Measurements from ENCODE around the gene SUPT3H. TPM values are rescaled to one million over a fixed set of nuclear protein-coding genes. Genes with fewer than 3 reads are reported as not detected.
A peak's percentile ranks its signal among the peaks of the same experiment; 100 is the strongest.

The SUPT3H gene
- polyA plus RNA-seq, 1 donor, result 12.0 TPM

GRCh38 chr6:45092135-45092534 lies 285.6 kb downstream of the SUPT3H start:
- no CpG with 5 or more reads among the region's 3 CpGs for WGBS (ENCODE audit: insufficient coverage, low lambda C conversion rate)

GRCh38 chr6:45086360-45087084 lies 291.2 kb downstream of the SUPT3H start:
- no peaks in the 10 kb centered on the region for H3K27me3 ChIP-seq (ENCODE audit: control insufficient read depth, insufficient read depth, low read length)
- no peak for DNase-seq
- WGBS (ENCODE audit: insufficient coverage, low lambda C conversion rate), result 78% methylated on average over 3 of the region's 5 CpGs
- no peak overlapping the region for H3K27ac ChIP-seq (ENCODE audit: low read length)
- H3K4me3 ChIP-seq (ENCODE audit: low read length), result no peak overlapping the region
- H3K4me1 ChIP-seq (ENCODE audit: control insufficient read depth, insufficient read depth, low read length), result no peaks in the 10 kb centered on the region
- no peaks in the 10 kb centered on the region for H3K9me3 ChIP-seq (ENCODE audit: control insufficient read depth, low read depth, low read length)
- no peaks in the 10 kb centered on the region for H3K36me3 ChIP-seq (ENCODE audit: control insufficient read depth, insufficient read depth, low read length)

More at GRCh38 chr6:45092135-45092534, 285.6 kb downstream of the SUPT3H start:
- no peaks in the 10 kb centered on the region for H3K27me3 ChIP-seq (ENCODE audit: control insufficient read depth, insufficient read depth, low read length)
- DNase-seq, result no peak
- no peaks in the 10 kb centered on the region for H3K4me1 ChIP-seq (ENCODE audit: control insufficient read depth, insufficient read depth, low read length)
- no peaks in the 10 kb centered on the region for H3K9me3 ChIP-seq (ENCODE audit: control insufficient read depth, low read depth, low read length)
- H3K4me3 ChIP-seq (ENCODE audit: low read length), result no peak overlapping the region
- H3K36me3 ChIP-seq (ENCODE audit: control insufficient read depth, insufficient read depth, low read length), result no peaks in the 10 kb centered on the region
- no peak overlapping the region for H3K27ac ChIP-seq (ENCODE audit: low read length)

- H3K4me1 ChIP-seq (ENCODE audit: control insufficient read depth, insufficient read depth, low read length), result no peaks in the 10 kb centered on the region
- 80% methylated on average over 1 of the region's 3 CpGs for WGBS (ENCODE audit: insufficient coverage, low lambda C conversion rate)
- H3K4me3 ChIP-seq (ENCODE audit: low read length), result no peak overlapping the region
- no peak overlapping the region for H3K27ac ChIP-seq (ENCODE audit: low read length)
- H3K27me3 ChIP-seq (ENCODE audit: control insufficient read depth, insufficient read depth, low read length), result no peaks in the 10 kb centered on the region
- no peak for DNase-seq
- no peaks in the 10 kb centered on the region for H3K36me3 ChIP-seq (ENCODE audit: control insufficient read depth, insufficient read depth, low read length)
- peaks cover 2% of the 10 kb centered on the region for H3K9me3 ChIP-seq (ENCODE audit: control insufficient read depth, low read depth, low read length)
Measured at GRCh38 chr6:45084257-45084656, 293.5 kb downstream of the SUPT3H start.

- WGBS (ENCODE audit: insufficient coverage, low lambda C conversion rate), result 71% methylated on average over 1 of the region's 1 CpG
- Histone ChIP-seq H3K27ac (ENCODE audit: low read length) (no peak overlapping the region), H3K36me3 (ENCODE audit: control insufficient read depth, insufficient read depth, low read length) (no peaks in the 10 kb centered on the region), H3K9me3 (ENCODE audit: control insufficient read depth, low read depth, low read length) (peaks cover 21% of the 10 kb centered on the region), H3K27me3 (ENCODE audit: control insufficient read depth, insufficient read depth, low read length) (no peaks in the 10 kb centered on the region), H3K4me1 (ENCODE audit: control insufficient read depth, insufficient read depth, low read length) (no peaks in the 10 kb centered on the region), H3K4me3 (ENCODE audit: low read length) (no peak overlapping the region)
- no peak for DNase-seq
Measured at GRCh38 chr6:45082091-45082490, 295.6 kb downstream of the SUPT3H start.

- peaks cover 21% of the 10 kb centered on the region for H3K9me3 ChIP-seq (ENCODE audit: control insufficient read depth, low read depth, low read length)
- no peaks in the 10 kb centered on the region for H3K27me3 ChIP-seq (ENCODE audit: control insufficient read depth, insufficient read depth, low read length)
- no peak overlapping the region for H3K4me3 ChIP-seq (ENCODE audit: low read length)
- DNase-seq, result no peak
- H3K4me1 ChIP-seq (ENCODE audit: control insufficient read depth, insufficient read depth, low read length), result no peaks in the 10 kb centered on the region
- no peak overlapping the region for H3K27ac ChIP-seq (ENCODE audit: low read length)
- WGBS (ENCODE audit: insufficient coverage, low lambda C conversion rate), result 83% methylated on average over 1 of the region's 1 CpG
- no peaks in the 10 kb centered on the region for H3K36me3 ChIP-seq (ENCODE audit: control insufficient read depth, insufficient read depth, low read length)
Measured at GRCh38 chr6:45081634-45082033, 296.1 kb downstream of the SUPT3H start.

- H3K4me3 ChIP-seq (ENCODE audit: low read length), result no peak overlapping the region
- no peaks in the 10 kb centered on the region for H3K4me1 ChIP-seq (ENCODE audit: control insufficient read depth, insufficient read depth, low read length)
- no peaks in the 10 kb centered on the region for H3K27me3 ChIP-seq (ENCODE audit: control insufficient read depth, insufficient read depth, low read length)
- DNase-seq, result no peak
- whole genome bisulfite sequencing (ENCODE audit: insufficient coverage, low lambda C conversion rate), result 96% methylated on average over 3 of the region's 3 CpGs
- peaks cover 21% of the 10 kb centered on the region for H3K9me3 ChIP-seq (ENCODE audit: control insufficient read depth, low read depth, low read length)
- no peaks in the 10 kb centered on the region for H3K36me3 ChIP-seq (ENCODE audit: control insufficient read depth, insufficient read depth, low read length)
- no peak overlapping the region for H3K27ac ChIP-seq (ENCODE audit: low read length)
Measured at GRCh38 chr6:45078432-45078831, 299.3 kb downstream of the SUPT3H start.

GRCh38 chr6:45076217-45076930 lies 301.4 kb downstream of the SUPT3H start:
- 78% methylated on average over 1 of the region's 2 CpGs for WGBS (ENCODE audit: insufficient coverage, low lambda C conversion rate)
- H3K27ac ChIP-seq (ENCODE audit: low read length), result no peak overlapping the region
- no peak overlapping the region for H3K4me3 ChIP-seq (ENCODE audit: low read length)
- peaks cover 4% of the 10 kb centered on the region for H3K4me1 ChIP-seq (ENCODE audit: control insufficient read depth, insufficient read depth, low read length)
- DNase-seq, result no peak
- H3K9me3 ChIP-seq (ENCODE audit: control insufficient read depth, low read depth, low read length), result peaks cover 21% of the 10 kb centered on the region
- H3K36me3 ChIP-seq (ENCODE audit: control insufficient read depth, insufficient read depth, low read length), result no peaks in the 10 kb centered on the region
- H3K27me3 ChIP-seq (ENCODE audit: control insufficient read depth, insufficient read depth, low read length), result no peaks in the 10 kb centered on the region

- no peak overlapping the region for H3K4me3 ChIP-seq (ENCODE audit: low read length)
- DNase-seq, result no peak
- H3K27ac ChIP-seq (ENCODE audit: low read length), result no peak overlapping the region
- 70% methylated on average over 2 of the region's 2 CpGs for WGBS (ENCODE audit: insufficient coverage, low lambda C conversion rate)
- peaks cover 21% of the 10 kb centered on the region for H3K9me3 ChIP-seq (ENCODE audit: control insufficient read depth, low read depth, low read length)
- no peaks in the 10 kb centered on the region for H3K36me3 ChIP-seq (ENCODE audit: control insufficient read depth, insufficient read depth, low read length)
- peaks cover 4% of the 10 kb centered on the region for H3K4me1 ChIP-seq (ENCODE audit: control insufficient read depth, insufficient read depth, low read length)
- no peaks in the 10 kb centered on the region for H3K27me3 ChIP-seq (ENCODE audit: control insufficient read depth, insufficient read depth, low read length)
Measured at GRCh38 chr6:45075246-45075645, 302.5 kb downstream of the SUPT3H start.

GRCh38 chr6:45074439-45074838 lies 303.3 kb downstream of the SUPT3H start:
- H3K4me1 ChIP-seq (ENCODE audit: control insufficient read depth, insufficient read depth, low read length), result peaks cover 4% of the 10 kb centered on the region
- H3K36me3 ChIP-seq (ENCODE audit: control insufficient read depth, insufficient read depth, low read length), result no peaks in the 10 kb centered on the region
- DNase-seq, result peak in 1 of 2 donors; percentile 50
- no peak overlapping the region for H3K4me3 ChIP-seq (ENCODE audit: low read length)
- WGBS (ENCODE audit: insufficient coverage, low lambda C conversion rate), result 40% methylated on average over 1 of the region's 1 CpG
- H3K9me3 ChIP-seq (ENCODE audit: control insufficient read depth, low read depth, low read length), result peaks cover 21% of the 10 kb centered on the region
- H3K27me3 ChIP-seq (ENCODE audit: control insufficient read depth, insufficient read depth, low read length), result no peaks in the 10 kb centered on the region
- H3K27ac ChIP-seq (ENCODE audit: low read length), result peak overlapping the region; percentile 55

GRCh38 chr6:45073771-45074170 lies 304.0 kb downstream of the SUPT3H start:
- peaks cover 15% of the 10 kb centered on the region for H3K9me3 ChIP-seq (ENCODE audit: control insufficient read depth, low read depth, low read length)
- H3K36me3 ChIP-seq (ENCODE audit: control insufficient read depth, insufficient read depth, low read length), result no peaks in the 10 kb centered on the region
- no peak overlapping the region for H3K4me3 ChIP-seq (ENCODE audit: low read length)
- H3K4me1 ChIP-seq (ENCODE audit: control insufficient read depth, insufficient read depth, low read length), result peaks cover 7% of the 10 kb centered on the region
- peak in 1 of 2 donors; percentile 6 for DNase-seq
- H3K27me3 ChIP-seq (ENCODE audit: control insufficient read depth, insufficient read depth, low read length), result no peaks in the 10 kb centered on the region
- H3K27ac ChIP-seq (ENCODE audit: low read length), result no peak overlapping the region

Data from large intestine (tissue), 3 donors.